Duodenal mucosa (tissue), 2 donors: ENCODE measurements around the gene TTC27.

Experiments
- H3K27ac ChIP-seq: one replicate; pipeline ENCODE4 v1.7.0; 2013; ENCODE audit warnings: low read depth, low read length
- H3K27me3 ChIP-seq, 2 donors: one replicate each; pipeline ENCODE4 v1.7.0; 2013; ENCODE audit warnings: low read length in 2 of 2, control low read depth in 1 of 2; ENCODE audit not compliant: insufficient read depth in 2 of 2, control insufficient read depth in 1 of 2
- H3K36me3 ChIP-seq, 2 donors: one replicate each; pipeline ENCODE4 v1.7.0; 2013; ENCODE audit warnings: low read length in 2 of 2, control low read depth in 1 of 2; ENCODE audit not compliant: insufficient read depth in 2 of 2, control insufficient read depth in 1 of 2
- H3K4me1 ChIP-seq, 2 donors: one replicate each; pipeline ENCODE4 v1.7.0; 2013; ENCODE audit warnings: low read length in 2 of 2, control low read depth in 1 of 2; ENCODE audit not compliant: insufficient read depth in 2 of 2, control insufficient read depth in 1 of 2
- H3K4me3 ChIP-seq, 2 donors: one replicate each; pipeline ENCODE4 v1.7.0; 2013; ENCODE audit warnings: low read length in 2 of 2, low read depth in 1 of 2
- H3K9ac ChIP-seq, 2 donors: one replicate each; pipeline ENCODE4 v1.7.0; 2013; ENCODE audit warnings: low read length in 2 of 2, low read depth in 1 of 2
- H3K9me3 ChIP-seq, 2 donors: one replicate each; pipeline ENCODE4 v1.7.0; 2013; ENCODE audit warnings: low read length in 2 of 2, control low read depth in 1 of 2; ENCODE audit not compliant: control insufficient read depth in 1 of 2

TTC27 gene

DNA sequence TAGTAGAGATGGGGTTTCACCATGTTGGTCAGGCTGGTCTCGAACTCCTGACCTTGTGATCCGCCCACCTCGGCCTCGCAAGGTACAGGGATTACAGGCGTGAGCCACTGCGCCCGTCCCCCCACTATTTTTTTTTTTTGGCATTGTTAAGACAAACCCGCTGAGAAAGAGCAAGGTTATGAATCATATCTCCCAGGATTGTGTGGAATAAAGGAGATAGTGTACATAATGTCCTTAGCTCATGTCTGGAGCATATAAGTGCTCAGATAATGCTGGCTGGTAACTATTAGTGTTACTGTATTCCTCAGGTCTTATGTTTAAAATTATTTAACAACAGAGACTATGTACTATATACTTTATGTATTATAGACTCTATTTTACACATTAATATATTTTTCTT is 36.0 kb downstream of the TTC27 start:
- peaks cover 0 to 3% of the 10 kb centered on the region in 2 donors for H3K36me3 ChIP-seq
- no peaks in the 10 kb centered on the region for H3K27me3 ChIP-seq
- no peak overlapping the region for H3K9ac ChIP-seq
- no peaks in the 10 kb centered on the region for H3K4me1 ChIP-seq
- no peak overlapping the region for H3K27ac ChIP-seq
- no peak overlapping the region for H3K4me3 ChIP-seq
- H3K9me3 ChIP-seq = no peaks in the 10 kb centered on the region

DNA sequence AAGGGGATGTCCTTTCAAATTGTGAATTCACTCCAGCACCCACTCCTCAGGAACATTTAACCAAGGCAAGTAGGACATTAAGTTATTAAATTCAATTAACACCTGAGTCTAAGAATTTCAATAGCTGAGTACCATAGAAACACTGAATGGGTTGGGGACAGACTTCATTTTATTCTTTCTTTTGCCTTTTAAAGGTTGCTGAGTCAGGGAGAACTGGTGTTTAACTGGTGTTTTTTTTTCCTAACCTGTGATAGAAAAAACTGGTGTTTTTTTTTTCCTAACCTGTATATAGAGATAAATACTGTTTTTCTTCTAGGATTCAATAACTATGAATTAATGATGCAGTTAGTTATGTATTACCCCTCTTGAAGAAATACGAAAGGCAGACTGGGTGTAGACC is 38.9 kb downstream of the TTC27 start:
- no peak overlapping the region for H3K27ac ChIP-seq
- no peak overlapping the region for H3K9ac ChIP-seq
- H3K27me3 ChIP-seq = no peaks in the 10 kb centered on the region
- no peak overlapping the region for H3K4me3 ChIP-seq
- no peaks in the 10 kb centered on the region for H3K9me3 ChIP-seq
- H3K36me3 ChIP-seq = no peaks in the 10 kb centered on the region
- H3K4me1 ChIP-seq = no peaks in the 10 kb centered on the region

DNA sequence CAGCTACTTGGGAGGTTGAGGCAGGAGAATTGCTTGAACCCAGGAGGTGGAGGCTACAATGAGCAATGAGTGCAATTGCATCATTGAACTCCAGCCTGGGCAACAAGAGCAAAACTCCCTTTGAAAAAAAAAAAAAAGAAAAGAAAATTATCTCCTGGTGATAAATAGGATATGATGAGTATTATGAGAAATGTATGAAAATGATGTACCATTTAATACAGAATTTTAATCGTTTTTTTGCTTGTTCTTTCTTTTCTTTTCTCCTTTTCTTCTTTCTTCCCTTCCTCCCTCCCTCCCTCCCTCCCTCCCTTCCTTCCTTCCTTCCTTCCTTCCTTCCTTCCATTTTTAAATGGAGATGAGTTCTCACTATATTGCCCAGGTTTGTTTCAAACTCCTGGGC is 40.4 kb downstream of the TTC27 start:
- H3K27ac ChIP-seq = no peak overlapping the region
- peaks cover 0 to 2% of the 10 kb centered on the region in 2 donors for H3K36me3 ChIP-seq
- no peaks in the 10 kb centered on the region for H3K27me3 ChIP-seq
- no peak overlapping the region for H3K4me3 ChIP-seq
- H3K9me3 ChIP-seq = no peaks in the 10 kb centered on the region
- H3K4me1 ChIP-seq = no peaks in the 10 kb centered on the region
- H3K9ac ChIP-seq = no peak overlapping the region

DNA sequence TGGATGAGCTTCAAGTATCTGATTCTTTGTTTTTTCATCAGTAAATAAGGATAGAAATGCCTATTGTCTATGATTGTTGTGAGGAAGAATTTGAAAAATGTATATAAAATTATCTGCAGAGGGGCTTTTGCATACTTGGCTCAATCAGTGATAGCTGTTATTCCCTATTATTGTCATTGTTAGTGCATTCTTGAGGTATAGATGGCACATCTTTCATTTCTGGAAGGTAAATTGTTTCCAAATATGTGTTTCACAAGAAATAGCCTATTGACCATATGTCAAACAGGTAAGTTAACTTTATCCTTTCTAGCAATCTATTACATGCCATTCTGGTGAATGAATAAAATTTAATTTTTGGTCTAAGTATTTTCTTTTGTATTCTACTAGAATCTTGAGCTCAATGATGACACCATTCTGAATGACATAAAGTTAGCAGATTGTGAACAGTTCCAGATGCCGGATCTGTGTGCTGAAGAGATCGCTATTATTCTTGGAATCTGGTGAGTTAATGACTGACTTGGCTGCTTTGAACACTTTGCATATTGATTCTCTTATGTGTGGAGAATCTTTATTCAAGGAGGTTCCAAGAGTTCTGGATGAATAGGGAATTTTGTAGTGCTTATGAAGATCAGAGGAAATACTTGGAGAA is 44.2 kb downstream of the TTC27 start:
- Histone ChIP-seq H3K27ac (no peak overlapping the region), H3K9ac (no peak overlapping the region), H3K9me3 (no peaks in the 10 kb centered on the region), H3K36me3 (peaks cover 0 to 6% of the 10 kb centered on the region in 2 donors), H3K4me1 (no peaks in the 10 kb centered on the region), H3K27me3 (no peaks in the 10 kb centered on the region), H3K4me3 (no peak overlapping the region)

DNA sequence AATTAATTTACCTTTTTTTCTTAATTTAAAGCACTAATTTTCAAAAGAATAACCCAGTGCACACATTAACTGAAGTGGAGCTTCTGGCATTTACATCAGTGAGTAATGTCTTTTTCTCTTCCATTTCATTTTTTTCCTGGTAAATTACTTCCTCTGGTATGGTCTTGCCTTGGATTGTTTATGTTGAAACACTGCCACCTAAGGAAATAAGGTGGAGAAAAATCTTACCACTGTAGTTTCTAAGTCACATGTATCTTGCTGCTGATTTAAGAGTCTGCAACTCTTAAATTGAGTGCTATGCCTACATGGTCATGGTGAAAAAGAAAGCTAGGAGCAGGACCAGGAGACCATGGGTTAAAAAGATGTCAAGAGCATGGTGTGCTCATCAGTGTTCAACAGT is 51.0 kb downstream of the TTC27 start:
- Histone ChIP-seq H3K36me3 (peaks cover 0 to 11% of the 10 kb centered on the region in 2 donors), H3K9me3 (no peaks in the 10 kb centered on the region), H3K4me1 (no peaks in the 10 kb centered on the region), H3K27me3 (no peaks in the 10 kb centered on the region), H3K4me3 (no peak overlapping the region), H3K9ac (no peak overlapping the region), H3K27ac (no peak overlapping the region)

DNA sequence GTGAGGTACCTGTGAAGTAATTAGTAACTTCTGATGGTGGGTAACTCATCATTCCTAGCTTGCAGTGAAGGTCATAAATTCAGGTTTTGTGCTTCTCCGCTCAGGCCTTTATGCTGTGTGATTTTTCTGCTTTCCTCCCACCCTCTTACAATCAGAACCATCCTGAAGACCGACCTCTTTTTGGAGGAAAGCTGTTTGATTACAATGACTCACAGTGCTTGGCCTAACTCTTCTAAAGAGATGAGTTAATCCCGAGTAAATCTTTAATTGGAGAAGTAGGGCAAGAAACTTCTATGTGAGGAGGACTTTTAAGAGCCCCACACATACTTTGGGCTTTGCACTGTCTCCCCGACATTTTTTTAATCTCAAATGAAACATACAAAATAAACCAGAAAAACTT is 53.1 kb downstream of the TTC27 start:
- no peak overlapping the region for H3K27ac ChIP-seq
- H3K4me3 ChIP-seq = no peak overlapping the region
- no peaks in the 10 kb centered on the region for H3K27me3 ChIP-seq
- H3K4me1 ChIP-seq = no peaks in the 10 kb centered on the region
- no peak overlapping the region for H3K9ac ChIP-seq
- no peaks in the 10 kb centered on the region for H3K9me3 ChIP-seq
- H3K36me3 ChIP-seq = peaks cover 0 to 14% of the 10 kb centered on the region in 2 donors

DNA sequence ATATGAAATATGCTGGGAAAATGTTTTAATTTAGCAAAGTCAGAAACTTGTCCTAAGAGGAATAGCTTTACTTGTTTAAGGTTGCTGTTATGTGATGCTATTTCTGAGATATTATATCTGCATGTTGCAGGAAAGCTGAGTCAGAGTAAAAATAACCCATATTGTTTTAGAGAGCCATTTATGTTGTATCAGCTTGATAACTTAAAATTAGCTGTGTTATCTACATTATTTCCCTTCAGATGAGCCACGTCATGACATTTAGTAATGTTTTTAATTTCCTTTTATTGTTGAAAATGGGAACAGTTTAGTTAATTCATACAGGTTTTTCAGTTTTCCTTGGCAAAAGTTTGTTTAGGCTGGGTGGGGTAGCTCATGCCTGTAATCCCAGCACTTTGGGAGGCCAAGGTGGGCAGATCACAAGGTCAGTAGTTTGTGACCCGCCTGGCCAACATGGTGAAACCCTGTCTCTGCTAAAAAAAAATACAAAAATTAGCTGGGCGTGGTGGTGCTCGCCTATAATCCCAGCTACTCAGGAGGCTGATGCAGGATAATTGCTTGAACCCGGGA is 55.8 kb downstream of the TTC27 start:
- Histone ChIP-seq H3K4me3 (no peak overlapping the region), H3K27me3 (no peaks in the 10 kb centered on the region), H3K4me1 (no peaks in the 10 kb centered on the region), H3K9me3 (no peaks in the 10 kb centered on the region), H3K27ac (no peak overlapping the region), H3K9ac (no peak overlapping the region), H3K36me3 (peaks cover 0 to 11% of the 10 kb centered on the region in 2 donors)

DNA sequence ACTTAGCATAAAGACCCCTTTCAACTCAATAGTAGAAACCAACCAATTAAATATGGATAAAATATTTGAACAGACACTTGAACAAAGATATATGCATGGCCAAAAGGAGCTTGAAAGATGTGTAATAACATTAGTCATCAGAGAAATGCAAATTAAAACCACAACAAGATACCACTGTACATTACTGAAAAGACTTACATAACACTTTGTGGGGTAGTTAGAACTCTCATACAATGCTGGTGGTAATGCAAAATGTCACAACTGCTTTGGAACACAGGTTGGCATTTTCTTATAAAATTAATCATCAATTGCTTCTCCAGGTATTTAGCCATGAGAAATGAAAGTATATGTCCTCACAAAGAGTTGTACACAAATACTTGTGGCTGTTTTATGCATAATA is 60.7 kb downstream of the TTC27 start:
- H3K4me3 ChIP-seq = no peak overlapping the region
- H3K27me3 ChIP-seq = no peaks in the 10 kb centered on the region
- H3K9ac ChIP-seq = no peak overlapping the region
- H3K4me1 ChIP-seq = no peaks in the 10 kb centered on the region
- peaks cover 0 to 3% of the 10 kb centered on the region in 2 donors for H3K36me3 ChIP-seq
- no peak overlapping the region for H3K27ac ChIP-seq
- H3K9me3 ChIP-seq = no peaks in the 10 kb centered on the region

DNA sequence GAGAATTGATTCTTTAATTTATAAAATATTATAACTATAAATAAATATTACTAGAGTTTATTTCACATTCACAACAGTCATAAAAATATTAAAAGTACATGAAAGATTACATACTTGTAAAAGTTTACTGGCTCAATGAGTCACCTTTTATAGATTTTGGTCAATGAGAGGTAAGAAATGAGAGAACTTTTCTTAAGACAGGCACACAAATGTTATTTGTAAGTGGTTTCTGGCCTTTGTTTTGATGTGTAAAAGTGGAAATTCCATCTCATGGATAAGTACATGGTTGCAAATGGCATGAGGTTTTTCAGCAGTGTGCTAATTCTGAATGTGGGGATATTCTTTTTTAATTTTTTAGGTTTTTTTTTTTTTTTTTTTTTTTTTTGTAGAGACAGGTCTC is 63.8 kb downstream of the TTC27 start:
- Histone ChIP-seq H3K4me3 (no peak overlapping the region), H3K36me3 (no peaks in the 10 kb centered on the region)

DNA sequence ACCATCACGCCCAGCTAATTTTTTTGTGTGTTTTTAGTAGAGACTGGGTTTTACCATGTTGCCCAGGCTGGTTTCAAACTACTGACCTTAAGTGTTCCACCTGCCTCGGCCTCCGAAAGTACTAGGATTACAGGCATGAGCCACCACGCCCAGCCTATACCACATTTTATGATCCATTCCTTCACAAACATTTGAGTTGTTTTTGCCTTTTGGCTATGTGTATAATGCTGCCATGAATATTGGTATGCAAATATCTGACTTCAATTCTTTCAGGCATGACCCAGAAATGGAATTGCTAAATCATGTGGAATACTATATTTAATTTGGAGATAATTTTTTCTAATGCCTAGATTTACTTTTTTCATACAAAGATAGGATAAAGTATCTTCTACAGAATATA is 68.6 kb downstream of the TTC27 start:
- no peak overlapping the region for H3K4me3 ChIP-seq
- no peaks in the 10 kb centered on the region for H3K9me3 ChIP-seq
- no peaks in the 10 kb centered on the region for H3K4me1 ChIP-seq
- no peak overlapping the region for H3K9ac ChIP-seq
- peaks cover 5 to 6% of the 10 kb centered on the region in 2 donors for H3K36me3 ChIP-seq
- no peaks in the 10 kb centered on the region for H3K27me3 ChIP-seq
- H3K27ac ChIP-seq = no peak overlapping the region

More for the DNA sequence above, 63.8 kb downstream of the TTC27 start:
- no peaks in the 10 kb centered on the region for H3K9me3 ChIP-seq
- H3K27ac ChIP-seq = no peak overlapping the region
- no peak overlapping the region for H3K9ac ChIP-seq
- H3K4me1 ChIP-seq = no peaks in the 10 kb centered on the region
- H3K27me3 ChIP-seq = no peaks in the 10 kb centered on the region
